Mesendoderm (in vitro differentiated cells): ENCODE results near the gene PLGRKT.
A peak's percentile ranks its signal among the peaks of the same experiment; 100 is the strongest.
"Not testable (repeated sequence)": the region's sequence is repeated elsewhere in the genome, so short reads cannot be mapped to it uniquely, and the experiment has no call there.

Experiments used
- DNase-seq: peaks from one replicate; pipeline ENCODE4 v3.0.0; 2013
- H2AK5ac ChIP-seq: 2 replicates; pipeline ENCODE4 v1.6.1; 2013; ENCODE audit warnings: low read length, inconsistent platforms
- H2BK120ac ChIP-seq: 2 replicates; pipeline ENCODE4 v1.6.1; 2013; ENCODE audit warnings: low read depth, mild to moderate bottlenecking, low read length, moderate library complexity, mixed read lengths
- H2BK15ac ChIP-seq: replicated peaks from 2 replicates; pipeline ENCODE4 v1.6.1; 2013; ENCODE audit warnings: low read depth, mild to moderate bottlenecking, moderate library complexity
- H2BK5ac ChIP-seq: 2 replicates; pipeline ENCODE4 v1.6.1; 2013; ENCODE audit warnings: low read length, inconsistent platforms
- H3K18ac ChIP-seq: 2 replicates; pipeline ENCODE4 v1.6.1; 2013; ENCODE audit warnings: mild to moderate bottlenecking, low read length, mixed read lengths
- H3K23ac ChIP-seq: one replicate; pipeline ENCODE4 v1.6.1; 2013; ENCODE audit warnings: low read length
- H3K27ac ChIP-seq: 2 replicates; pipeline ENCODE4 v1.5.1; 2013; ENCODE audit warnings: low read depth, mild to moderate bottlenecking, inconsistent platforms, low read length, moderate library complexity
- H3K27me3 ChIP-seq: 2 replicates; pipeline ENCODE4 v1.6.1; 2013; ENCODE audit warnings: low read length, control low read depth, mild to moderate bottlenecking, inconsistent platforms; ENCODE audit not compliant: insufficient read depth, poor library complexity
- H3K36me3 ChIP-seq: 2 replicates; pipeline ENCODE4 v1.6.1; 2013; ENCODE audit warnings: low read length, inconsistent platforms; ENCODE audit not compliant: control insufficient read depth, insufficient read depth
- H3K4ac ChIP-seq: one replicate; pipeline ENCODE4 v1.6.1; 2013; ENCODE audit warnings: low read depth, mild to moderate bottlenecking, low read length, moderate library complexity
- H3K4me1 ChIP-seq: 2 replicates; pipeline ENCODE4 v1.6.1; 2013; ENCODE audit warnings: low read depth, low read length, inconsistent platforms; ENCODE audit not compliant: control insufficient read depth
- H3K4me2 ChIP-seq: 2 replicates; pipeline ENCODE4 v1.6.1; 2013; ENCODE audit warnings: low read length
- H3K4me3 ChIP-seq: 2 replicates; pipeline ENCODE4 v1.5.1; 2013; ENCODE audit warnings: mild to moderate bottlenecking, low read length
- H3K56ac ChIP-seq: one replicate; pipeline ENCODE4 v1.6.1; 2013; ENCODE audit warnings: low read length
- H3K79me1 ChIP-seq: 2 replicates; pipeline ENCODE4 v1.6.1; 2013; ENCODE audit warnings: low read length, inconsistent platforms
- H3K79me2 ChIP-seq: 2 replicates; pipeline ENCODE4 v1.6.1; 2013; ENCODE audit warnings: mild to moderate bottlenecking, low read length; ENCODE audit not compliant: control insufficient read depth, insufficient read depth
- H3K9ac ChIP-seq: 2 replicates; pipeline ENCODE4 v1.6.1; 2013; ENCODE audit warnings: low read length, inconsistent platforms
- H4K5ac ChIP-seq: one replicate; pipeline ENCODE4 v1.6.1; 2013; ENCODE audit warnings: low read length
- H4K8ac ChIP-seq: one replicate; pipeline ENCODE4 v1.6.1; 2013; ENCODE audit warnings: low read depth, mild to moderate bottlenecking, control low read depth, low read length, moderate library complexity
- WGBS: extraction: QIAGEN DNeasy Blood & Tissue Kit; methylation state at CpG from one replicate; pipeline ENCODE4 v1.1.7; 2013; ENCODE audit warnings: low lambda C conversion rate, missing lambda C conversion rate; ENCODE audit not compliant: insufficient coverage; ENCODE audit errors: extremely low coverage; 5-methylcytosine and 5-hydroxymethylcytosine counted together

PLGRKT gene

GRCh38 chr9:5338992-5339981 is 98.4 kb downstream of the PLGRKT start, which contains the start of gene RLN1:
TSS of gene RLN1 (minus strand) at chr9:5339876. CDS start at chr9:5339746, 130 bp downstream.
- H3K79me1 ChIP-seq, H4K5ac ChIP-seq, H3K4ac ChIP-seq, H3K27me3 ChIP-seq, H3K27ac ChIP-seq, H3K9ac ChIP-seq, H3K4me1 ChIP-seq, H3K4me3 ChIP-seq, H3K18ac ChIP-seq, H2AK5ac ChIP-seq, H4K8ac ChIP-seq, H3K79me2 ChIP-seq, H3K4me2 ChIP-seq, H2BK5ac ChIP-seq, H3K56ac ChIP-seq, H2BK15ac ChIP-seq, H2BK120ac ChIP-seq, H3K36me3 ChIP-seq, H3K23ac ChIP-seq: not testable (repeated sequence)
- WGBS, result no CpG with 5 or more reads among the region's 50 CpGs
- peak; percentile 16 for DNase-seq

GRCh38 chr9:5336688-5337087 is 101.0 kb downstream of the PLGRKT start:
- no peak overlapping the region for H3K4me3 ChIP-seq
- H4K8ac ChIP-seq, result no peak overlapping the region
- no peak overlapping the region for H4K5ac ChIP-seq
- H3K79me1 ChIP-seq, result no peaks in the 10 kb centered on the region
- no peak overlapping the region for H2BK120ac ChIP-seq
- no peak overlapping the region for H3K4me2 ChIP-seq
- DNase-seq, result no peak
- no peak overlapping the region for H3K23ac ChIP-seq
- H3K9ac ChIP-seq, result no peak overlapping the region
- H2AK5ac ChIP-seq, result no peak overlapping the region
- H3K4ac ChIP-seq, result no peak overlapping the region
- H3K79me2 ChIP-seq, result no peaks in the 10 kb centered on the region
- H3K4me1 ChIP-seq, result no peaks in the 10 kb centered on the region
- H2BK5ac ChIP-seq, result no peak overlapping the region
- no peak overlapping the region for H3K56ac ChIP-seq
- H3K18ac ChIP-seq, result no peak overlapping the region
- no CpG with 5 or more reads among the region's 4 CpGs for WGBS
- no peak overlapping the region for H3K27ac ChIP-seq
- no peaks in the 10 kb centered on the region for H3K27me3 ChIP-seq
- H3K36me3 ChIP-seq, result no peaks in the 10 kb centered on the region
- no peak overlapping the region for H2BK15ac ChIP-seq

- H3K79me1 ChIP-seq, H2AK5ac ChIP-seq, H3K9ac ChIP-seq, H3K79me2 ChIP-seq, DNase-seq, H2BK5ac ChIP-seq, H4K8ac ChIP-seq, H3K23ac ChIP-seq, H3K4me3 ChIP-seq, H3K27me3 ChIP-seq, H3K36me3 ChIP-seq, H3K18ac ChIP-seq, H4K5ac ChIP-seq, H3K27ac ChIP-seq, H3K4me2 ChIP-seq, H2BK120ac ChIP-seq, H3K56ac ChIP-seq, H3K4me1 ChIP-seq, H3K4ac ChIP-seq, H2BK15ac ChIP-seq: not testable (repeated sequence)
- WGBS, result no CpG with 5 or more reads among the region's 3 CpGs
Observed at GRCh38 chr9:5331276-5331675, 106.4 kb downstream of the PLGRKT start.

GRCh38 chr9:5326893-5327548 is 110.7 kb downstream of the PLGRKT start:
- Histone ChIP-seq H3K27ac (no peak overlapping the region), H3K4me3 (no peak overlapping the region), H3K18ac (no peak overlapping the region), H3K56ac (peak overlapping the region; percentile 87), H3K79me1 (no peaks in the 10 kb centered on the region), H3K23ac (no peak overlapping the region), H3K27me3 (no peaks in the 10 kb centered on the region), H2BK15ac (no peak overlapping the region), H2BK5ac (no peak overlapping the region), H3K79me2 (no peaks in the 10 kb centered on the region), H4K5ac (no peak overlapping the region), H3K4me2 (no peak overlapping the region), H4K8ac (no peak overlapping the region), H3K4me1 (no peaks in the 10 kb centered on the region), H3K9ac (peak overlapping the region; percentile 45), H2AK5ac (no peak overlapping the region), H3K36me3 (no peaks in the 10 kb centered on the region), H3K4ac (no peak overlapping the region), H2BK120ac (no peak overlapping the region)
- WGBS, result no CpG with 5 or more reads among the region's 10 CpGs
- DNase-seq, result peak; percentile 87

- no peaks in the 10 kb centered on the region for H3K27me3 ChIP-seq
- no peak overlapping the region for H3K9ac ChIP-seq
- no peak overlapping the region for H2BK5ac ChIP-seq
- no peak overlapping the region for H3K18ac ChIP-seq
- H4K8ac ChIP-seq, result no peak overlapping the region
- no peak overlapping the region for H3K4ac ChIP-seq
- H3K4me2 ChIP-seq, result no peak overlapping the region
- H2AK5ac ChIP-seq, result no peak overlapping the region
- no peak overlapping the region for H2BK120ac ChIP-seq
- H3K36me3 ChIP-seq, result no peaks in the 10 kb centered on the region
- DNase-seq, result no peak
- H3K23ac ChIP-seq, result no peak overlapping the region
- no peak overlapping the region for H4K5ac ChIP-seq
- no peaks in the 10 kb centered on the region for H3K79me1 ChIP-seq
- no peaks in the 10 kb centered on the region for H3K79me2 ChIP-seq
- no peaks in the 10 kb centered on the region for H3K4me1 ChIP-seq
- no peak overlapping the region for H3K56ac ChIP-seq
- no peak overlapping the region for H3K27ac ChIP-seq
- H3K4me3 ChIP-seq, result no peak overlapping the region
- no peak overlapping the region for H2BK15ac ChIP-seq
Observed at GRCh38 chr9:5326187-5326586, 111.5 kb downstream of the PLGRKT start.
